AG09319 (cell line): Measurements from ENCODE around the gene CTNNA3.

Source experiments
- DNase-seq: peaks from one replicate; pipeline ENCODE4 v3.0.0-alpha.2; 2010; ENCODE audit warnings: low read depth; ENCODE audit errors: extremely low read depth
- TF ChIP-seq, protein P1 (sequence below): IDR thresholded peaks from 2 replicates; pipeline ENCODE4 v1.5.1; 2011; ENCODE audit warnings: low read depth, mild to moderate bottlenecking, inconsistent platforms, low read length, moderate library complexity

Gene CTNNA3

GRCh38 chr10:66795866-66796265 lies 900.1 kb downstream of the CTNNA3 start:
- DNase-seq = no peak
- TF ChIP-seq, protein P1, sequence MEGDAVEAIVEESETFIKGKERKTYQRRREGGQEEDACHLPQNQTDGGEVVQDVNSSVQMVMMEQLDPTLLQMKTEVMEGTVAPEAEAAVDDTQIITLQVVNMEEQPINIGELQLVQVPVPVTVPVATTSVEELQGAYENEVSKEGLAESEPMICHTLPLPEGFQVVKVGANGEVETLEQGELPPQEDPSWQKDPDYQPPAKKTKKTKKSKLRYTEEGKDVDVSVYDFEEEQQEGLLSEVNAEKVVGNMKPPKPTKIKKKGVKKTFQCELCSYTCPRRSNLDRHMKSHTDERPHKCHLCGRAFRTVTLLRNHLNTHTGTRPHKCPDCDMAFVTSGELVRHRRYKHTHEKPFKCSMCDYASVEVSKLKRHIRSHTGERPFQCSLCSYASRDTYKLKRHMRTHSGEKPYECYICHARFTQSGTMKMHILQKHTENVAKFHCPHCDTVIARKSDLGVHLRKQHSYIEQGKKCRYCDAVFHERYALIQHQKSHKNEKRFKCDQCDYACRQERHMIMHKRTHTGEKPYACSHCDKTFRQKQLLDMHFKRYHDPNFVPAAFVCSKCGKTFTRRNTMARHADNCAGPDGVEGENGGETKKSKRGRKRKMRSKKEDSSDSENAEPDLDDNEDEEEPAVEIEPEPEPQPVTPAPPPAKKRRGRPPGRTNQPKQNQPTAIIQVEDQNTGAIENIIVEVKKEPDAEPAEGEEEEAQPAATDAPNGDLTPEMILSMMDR = no peak

DNA sequence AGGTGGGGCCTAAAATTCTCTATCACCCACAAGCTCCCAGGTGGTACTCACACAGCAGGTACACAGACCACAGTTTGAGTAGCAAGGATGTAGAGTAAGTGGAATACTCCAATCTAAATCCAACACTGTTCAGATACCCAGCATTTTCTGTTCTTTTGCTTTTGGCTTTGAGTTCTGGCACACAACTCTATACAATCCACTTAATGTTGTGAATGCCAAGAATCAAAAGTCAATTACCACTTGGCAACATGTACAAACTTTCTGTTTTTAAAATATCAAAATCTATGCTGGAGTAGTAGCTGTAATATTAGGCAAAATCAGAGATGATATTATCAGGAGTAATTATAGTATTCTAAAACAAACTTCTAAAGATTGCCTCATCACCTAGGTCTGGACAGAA lies 903.6 kb downstream of the CTNNA3 start:
- TF ChIP-seq, protein P1 = no peak

DNA sequence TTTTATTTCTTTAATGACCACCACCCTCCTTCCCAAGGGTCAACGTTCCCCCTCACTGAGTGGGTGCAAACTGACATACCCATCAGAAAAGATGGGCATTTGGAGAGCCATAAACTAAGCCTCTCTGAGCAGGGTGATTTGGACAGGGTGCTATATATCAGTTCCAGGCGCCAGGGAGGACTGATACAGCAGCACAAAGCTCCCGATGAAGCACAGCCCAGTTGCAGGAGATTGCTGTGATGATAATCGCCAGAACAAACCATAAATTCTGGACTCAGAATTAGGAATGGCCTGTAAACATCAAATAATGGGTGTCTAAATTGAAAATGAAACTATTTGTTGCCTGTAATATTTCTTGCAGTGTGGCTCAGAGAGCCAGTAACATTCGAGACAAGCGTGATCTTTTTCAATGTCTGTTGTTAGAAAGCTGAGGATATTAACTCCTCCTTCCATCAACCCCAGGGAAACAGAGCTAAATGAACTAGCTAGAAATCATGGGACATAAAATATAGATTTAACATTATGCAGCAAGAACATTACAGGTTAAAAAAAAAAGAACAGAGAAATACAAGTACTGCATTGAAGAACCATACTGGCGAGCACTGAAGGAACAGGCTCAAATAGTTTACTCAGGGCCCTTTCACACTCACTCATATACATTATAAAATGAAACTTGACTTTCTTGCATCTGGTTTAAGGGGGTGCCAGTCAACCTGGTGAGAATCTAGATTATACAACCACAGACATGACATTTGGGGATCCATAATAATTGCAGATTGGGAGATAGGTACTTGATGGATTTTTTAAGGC lies 907.6 kb downstream of the CTNNA3 start:
- TF ChIP-seq, protein P1 = no peak
- DNase-seq = no peak

More for the DNA sequence above, 903.6 kb downstream of the CTNNA3 start:
- no peak for DNase-seq

DNA sequence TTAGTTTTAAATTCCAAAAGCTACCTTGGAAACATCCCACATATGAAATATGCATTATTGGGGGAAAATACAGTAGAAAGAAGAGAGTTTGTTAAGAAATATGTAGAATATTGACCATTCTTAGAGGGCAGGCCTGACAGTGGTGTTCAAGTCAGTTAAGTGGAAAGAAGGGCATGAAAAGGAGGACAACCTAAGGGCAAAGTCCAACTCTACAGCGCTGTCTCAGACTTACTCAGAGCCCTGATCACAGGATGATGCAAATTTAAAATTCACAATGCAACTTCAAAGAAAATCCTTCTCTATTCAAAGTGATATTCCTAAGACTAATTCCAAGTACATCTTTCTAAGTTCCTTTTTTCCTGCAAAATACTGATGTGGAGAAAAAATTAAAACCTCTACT lies 909.3 kb downstream of the CTNNA3 start:
- DNase-seq = no peak

DNA sequence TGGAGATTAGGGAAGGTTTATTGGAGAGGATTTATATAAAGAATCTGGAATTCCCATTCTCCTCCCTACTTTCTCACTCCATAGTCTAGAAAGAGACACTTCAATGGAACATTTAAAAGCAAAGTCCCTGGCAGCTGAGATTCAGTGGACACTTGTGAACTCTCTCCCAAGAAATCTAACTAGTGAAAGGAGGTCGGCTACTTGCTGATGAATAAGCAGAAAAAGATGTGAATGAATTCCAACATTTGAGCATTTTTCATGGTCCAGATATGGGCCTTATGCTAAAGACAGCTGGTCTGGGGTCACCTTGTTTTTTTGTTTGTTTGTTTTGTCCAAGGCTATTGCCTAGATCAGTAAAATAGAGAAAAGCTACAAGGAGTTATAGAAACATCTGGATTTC lies 911.2 kb downstream of the CTNNA3 start:
- DNase-seq = no peak
- TF ChIP-seq, protein P1 = no peak

More for the DNA sequence above, 909.3 kb downstream of the CTNNA3 start:
- TF ChIP-seq, protein P1 = no peak

- TF ChIP-seq, protein P1 = no peak
Observed at GRCh38 chr10:66783316-66783715, 912.7 kb downstream of the CTNNA3 start.

DNA sequence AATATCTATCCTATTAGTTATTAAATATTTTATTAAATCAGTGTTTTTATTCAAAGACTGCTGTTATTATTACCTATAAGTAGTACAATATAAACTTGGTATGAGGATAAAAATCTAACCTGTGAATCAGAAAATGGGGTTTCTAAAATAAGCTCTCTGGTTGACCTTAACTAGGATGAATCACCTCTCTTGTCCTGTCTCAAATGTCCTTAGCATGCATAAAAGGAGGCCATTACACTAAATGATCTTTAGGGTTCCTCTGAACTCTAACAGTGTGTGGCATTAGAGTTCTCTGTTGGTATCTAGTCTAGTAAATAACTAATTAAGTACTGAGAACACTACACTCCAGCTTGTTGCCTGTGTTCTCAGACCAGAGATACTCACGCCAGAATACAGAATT lies 913.2 kb downstream of the CTNNA3 start:
- TF ChIP-seq, protein P1 = no peak
- no peak for DNase-seq

More at GRCh38 chr10:66783316-66783715, 912.7 kb downstream of the CTNNA3 start:
- DNase-seq = no peak
